Measurements from ENCODE around the gene KSR1. TPM values are rescaled to one million over a fixed set of nuclear protein-coding genes. Genes with fewer than 3 reads are reported as not detected.
"Not testable (repeated sequence)": the region's sequence is repeated elsewhere in the genome, so short reads cannot be mapped to it uniquely, and the experiment has no call there.

Gene KSR1
- 10 to 100 TPM; 33.7 to 46.3 TPM for total RNA-seq
- polyA plus RNA-seq (2013, experiment 1 of 2): 18.3 TPM
- polyA plus RNA-seq (2013, experiment 2 of 2): 18.3 TPM
- long read RNA-seq, experiment 1: 0 reads
- long read RNA-seq, experiment 2, partial matches to known transcripts: 7 of 24 reads
- long read RNA-seq, experiment 2, other reads (novel, unspliced or antisense): 17 of 24 reads
- long read RNA-seq, experiment 3, partial matches to known transcripts: 0 of 15 reads
- long read RNA-seq, experiment 3, other reads (novel, unspliced or antisense): 15 of 15 reads
- long read RNA-seq, experiment 4, partial matches to known transcripts: 1 of 1 reads
- long read RNA-seq, experiment 4, other reads (novel, unspliced or antisense): 0 of 1 reads

- Mint-ChIP-seq H3K4me3 (peak within 1 kb of the TSS; percentile 82), H3K27ac (peak within 1 kb of the TSS; percentile 68), H3K4me1 (peaks cover 40% of the 10 kb centered on the region), H3K36me3 (ENCODE audit: low read depth) (peaks cover 3% of the 10 kb centered on the region), H3K9me3 (no peaks in the 10 kb centered on the region), H3K27me3 (ENCODE audit: insufficient read depth) (peaks cover 21% of the 10 kb centered on the region)
- peak within 1 kb of the TSS; percentile 93 for H3K4me3 ChIP-seq (ENCODE audit: low read length)
- DNase-seq: peak; percentile 96
- peaks cover 20% of the 10 kb centered on the region for H3K4me1 ChIP-seq (ENCODE audit: control insufficient read depth, insufficient read depth, low read length)
- peak within 1 kb of the TSS; percentile 60 for H3K27ac ChIP-seq (ENCODE audit: low read depth, low read length)
- 1 to 2% methylated on average over 18 to 88 of the region's 88 CpGs for WGBS, 2 experiments (ENCODE audit: insufficient coverage in 1 of 2, insufficient read length in 1 of 2)
- TF ChIP-seq CTCF (conservative IDR thresholded peaks at IDR 0.05): peak; percentile 73
- H3K9ac ChIP-seq (ENCODE audit: extremely low read depth, low read length, poor library complexity, severe bottlenecking): peak within 1 kb of the TSS; percentile 55
- no peaks in the 10 kb centered on the region for H3K9me3 ChIP-seq (ENCODE audit: control insufficient read depth, low read length)
- no peaks in the 10 kb centered on the region for H3K36me3 ChIP-seq (ENCODE audit: control insufficient read depth, insufficient read depth, low read length)
- H3K27me3 ChIP-seq (ENCODE audit: control insufficient read depth, insufficient read depth, low read length, poor library complexity, severe bottlenecking): no peaks in the 10 kb centered on the region
Observed at GRCh38 chr17:27455914-27456680, at the start of gene KSR1. TSS of gene KSR1 (plus strand) at chr17:27456448. CDS start at chr17:27456644, 196 bp downstream.

DNA sequence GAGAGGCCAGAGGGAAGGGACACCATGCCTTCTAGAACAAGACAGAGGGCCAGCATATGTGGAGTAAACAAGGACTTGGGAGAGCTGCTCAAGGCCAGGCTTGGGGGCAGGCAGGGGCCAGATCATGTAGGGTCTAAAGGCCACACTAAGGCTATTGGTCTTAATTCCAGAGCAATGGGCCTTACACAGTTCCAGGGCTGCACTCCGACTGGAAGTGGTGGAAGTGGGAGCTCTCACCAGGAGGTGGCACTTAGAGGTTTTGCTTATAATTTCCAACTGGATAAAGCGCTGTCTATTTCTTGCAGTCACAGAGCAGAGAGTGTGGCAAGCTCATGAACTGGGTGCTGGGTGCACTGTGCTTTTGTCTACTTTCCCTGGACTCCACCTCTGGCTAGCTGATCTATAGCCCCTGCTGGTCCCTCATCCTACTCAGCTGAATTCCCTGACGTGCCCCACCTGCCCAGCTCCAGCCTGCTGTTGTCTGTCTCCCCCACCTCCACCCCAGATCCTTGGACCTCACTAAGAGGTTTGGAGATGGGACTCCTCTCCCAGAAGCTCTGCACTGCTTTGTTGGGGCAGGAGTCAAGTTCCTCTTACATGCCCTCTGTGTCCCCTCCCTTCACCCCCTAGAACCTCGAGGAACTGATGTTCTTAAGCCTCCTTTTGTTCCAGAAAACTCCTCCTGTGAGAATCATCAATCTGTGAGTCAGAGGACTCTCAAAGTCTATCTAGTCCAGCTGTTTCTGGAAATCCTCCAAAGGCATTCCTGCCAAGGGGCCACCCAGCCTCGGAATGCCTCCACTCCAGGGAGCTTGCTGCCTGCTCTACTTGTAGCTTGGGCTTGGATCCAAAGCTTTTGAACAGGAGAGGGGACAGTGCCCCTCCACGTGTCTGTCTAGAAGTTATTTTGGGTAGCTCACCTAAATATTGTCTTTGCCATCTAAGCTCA is 48.1 kb upstream of the KSR1 start:
- no peak for TF ChIP-seq CTCF (conservative IDR thresholded peaks at IDR 0.05)
- Histone ChIP-seq H3K9ac (ENCODE audit: extremely low read depth, low read length, poor library complexity, severe bottlenecking) (no peak overlapping the region), H3K9me3 (ENCODE audit: control insufficient read depth, low read length) (no peaks in the 10 kb centered on the region), H3K36me3 (ENCODE audit: control insufficient read depth, insufficient read depth, low read length) (no peaks in the 10 kb centered on the region), H3K4me1 (ENCODE audit: control insufficient read depth, insufficient read depth, low read length) (peaks cover 5% of the 10 kb centered on the region), H3K4me3 (ENCODE audit: low read length) (no peak overlapping the region), H3K27me3 (ENCODE audit: control insufficient read depth, insufficient read depth, low read length, poor library complexity, severe bottlenecking) (no peaks in the 10 kb centered on the region), H3K27ac (ENCODE audit: low read depth, low read length) (no peak overlapping the region)
- Mint-ChIP-seq H3K4me1 (peaks cover 6% of the 10 kb centered on the region), H3K4me3 (no peak overlapping the region), H3K27me3 (ENCODE audit: insufficient read depth) (peaks cover 1% of the 10 kb centered on the region), H3K36me3 (ENCODE audit: low read depth) (no peaks in the 10 kb centered on the region), H3K27ac (no peak overlapping the region), H3K9me3 (no peaks in the 10 kb centered on the region)
- DNase-seq: peak; percentile 70
- WGBS, 2 experiments (ENCODE audit: insufficient coverage in 1 of 2, insufficient read length in 1 of 2): 49 to 62% methylated on average over 4 to 6 of the region's 6 CpGs

- no peak overlapping the region for H3K9ac ChIP-seq (ENCODE audit: extremely low read depth, low read length, poor library complexity, severe bottlenecking)
- Mint-ChIP-seq H3K36me3 (ENCODE audit: low read depth) (no peaks in the 10 kb centered on the region), H3K27me3 (ENCODE audit: insufficient read depth) (peaks cover 1% of the 10 kb centered on the region), H3K4me3 (no peak overlapping the region), H3K9me3 (no peaks in the 10 kb centered on the region), H3K27ac (no peak overlapping the region), H3K4me1 (peaks cover 6% of the 10 kb centered on the region)
- H3K4me3 ChIP-seq (ENCODE audit: low read length): no peak overlapping the region
- no peaks in the 10 kb centered on the region for H3K9me3 ChIP-seq (ENCODE audit: control insufficient read depth, low read length)
- no peaks in the 10 kb centered on the region for H3K27me3 ChIP-seq (ENCODE audit: control insufficient read depth, insufficient read depth, low read length, poor library complexity, severe bottlenecking)
- no peak overlapping the region for H3K27ac ChIP-seq (ENCODE audit: low read depth, low read length)
- 66 to 93% methylated on average over 2 to 4 of the region's 4 CpGs for WGBS, 2 experiments (ENCODE audit: insufficient coverage in 1 of 2, insufficient read length in 1 of 2)
- peaks cover 5% of the 10 kb centered on the region for H3K4me1 ChIP-seq (ENCODE audit: control insufficient read depth, insufficient read depth, low read length)
- TF ChIP-seq CTCF (conservative IDR thresholded peaks at IDR 0.05): no peak
- no peak for DNase-seq
- no peaks in the 10 kb centered on the region for H3K36me3 ChIP-seq (ENCODE audit: control insufficient read depth, insufficient read depth, low read length)
Observed at GRCh38 chr17:27408891-27409290, 47.4 kb upstream of the KSR1 start.

DNA sequence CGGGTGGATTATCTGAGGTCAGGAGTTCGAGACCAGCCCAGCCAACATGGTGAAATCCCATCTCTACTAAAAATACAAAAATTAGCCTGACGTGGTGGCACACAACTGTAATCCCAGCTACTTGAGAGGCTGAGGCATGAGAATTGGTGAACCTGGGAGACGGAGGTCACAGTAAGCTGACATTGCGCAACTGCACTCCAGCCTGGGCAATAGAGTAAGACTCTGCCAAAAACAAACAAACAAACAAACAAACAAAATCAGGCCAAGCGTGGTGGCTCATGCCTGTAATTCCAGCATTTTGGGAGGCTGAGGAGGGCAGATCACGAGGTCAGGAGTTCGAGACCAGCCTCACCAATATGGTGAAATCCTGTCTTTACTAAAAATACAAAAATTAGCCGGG is 44.1 kb upstream of the KSR1 start:
- not testable (repeated sequence) for H3K36me3 ChIP-seq (ENCODE audit: control insufficient read depth, insufficient read depth, low read length); DNase-seq; H3K9me3 Mint-ChIP-seq; H3K27me3 ChIP-seq (ENCODE audit: control insufficient read depth, insufficient read depth, low read length, poor library complexity, severe bottlenecking); H3K9ac ChIP-seq (ENCODE audit: extremely low read depth, low read length, poor library complexity, severe bottlenecking); H3K27ac Mint-ChIP-seq; H3K9me3 ChIP-seq (ENCODE audit: control insufficient read depth, low read length); H3K4me1 Mint-ChIP-seq; H3K4me1 ChIP-seq (ENCODE audit: control insufficient read depth, insufficient read depth, low read length); H3K27ac ChIP-seq (ENCODE audit: low read depth, low read length); H3K27me3 Mint-ChIP-seq (ENCODE audit: insufficient read depth); H3K4me3 ChIP-seq (ENCODE audit: low read length); H3K36me3 Mint-ChIP-seq (ENCODE audit: low read depth); H3K4me3 Mint-ChIP-seq
- 81 to 88% methylated on average over 5 to 9 of the region's 9 CpGs for WGBS, 2 experiments (ENCODE audit: insufficient coverage in 1 of 2, insufficient read length in 1 of 2)
